Stimulated activated CD8-positive, alpha-beta memory T cell treated with anti-CD3 and anti-CD28 coated beads, Interleukin-2, amount 100 ng/mL, for 48 hours (primary cell): ENCODE data around the gene PEX14.

Experiments
- DNase-seq, 2 donors: peaks; one replicate each; pipeline ENCODE4 v3.0.0-alpha.2; 2020; ENCODE audit warnings: low read depth in 2 of 2

The PEX14 gene

DNA sequence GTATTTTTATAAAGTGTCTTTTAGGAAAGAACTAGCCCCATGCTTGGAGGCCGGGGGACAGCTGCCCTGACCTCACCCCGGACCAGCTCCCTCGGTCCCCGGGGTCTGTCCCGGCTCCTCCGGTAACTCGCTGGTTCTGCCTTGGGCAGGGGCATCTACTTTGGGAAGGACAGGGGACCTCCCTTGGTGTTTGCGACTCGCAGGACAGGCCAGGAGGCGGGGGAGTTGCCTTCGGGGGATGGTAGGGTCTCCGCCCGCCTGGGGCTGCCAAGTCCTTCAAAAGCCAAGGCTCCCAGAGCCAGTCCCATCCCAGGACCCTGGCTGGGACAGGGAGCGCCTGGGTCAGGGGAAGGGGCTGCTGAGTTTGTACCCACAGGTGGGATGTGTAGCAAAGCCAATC is 157.9 kb downstream of the PEX14 start:
- DNase-seq, result no peak

DNA sequence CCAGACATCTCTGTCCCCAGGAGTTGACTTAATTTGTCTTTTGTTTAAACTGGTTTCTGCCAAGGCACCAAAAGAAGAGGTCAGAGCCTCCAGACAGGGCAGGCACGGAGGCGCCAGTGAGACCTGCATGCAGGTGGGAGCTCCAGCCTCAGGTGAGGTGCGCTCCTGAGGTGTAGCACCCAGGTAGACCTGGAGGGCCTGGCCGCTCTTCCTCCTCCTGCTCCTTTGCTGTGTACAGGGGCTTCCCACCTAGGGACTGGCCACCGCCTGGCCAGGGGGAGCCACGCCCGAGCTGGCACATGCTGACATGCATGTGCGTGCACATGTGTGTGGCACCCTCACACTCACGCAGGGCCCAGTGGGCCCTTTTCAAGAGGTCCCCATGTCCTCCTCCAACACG is 158.7 kb downstream of the PEX14 start:
- DNase-seq, result no peak

DNA sequence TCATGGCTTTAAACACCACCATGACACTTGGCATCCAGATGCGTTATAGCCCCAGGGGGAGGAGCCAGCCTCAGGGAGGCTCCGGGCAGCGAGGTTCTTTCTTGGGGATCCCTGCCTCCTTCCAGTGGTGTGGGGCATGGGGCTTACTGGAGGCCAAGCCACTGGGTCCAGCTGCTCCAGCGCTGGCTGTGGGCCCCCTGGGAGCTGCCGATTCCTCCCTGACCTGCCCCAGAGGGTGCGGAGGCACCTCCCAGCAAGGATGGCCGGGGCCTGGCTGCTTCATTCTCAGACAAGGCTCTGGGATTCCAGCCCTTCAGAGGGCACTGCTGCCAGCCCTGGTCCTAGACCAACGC is 159.3 kb downstream of the PEX14 start:
- DNase-seq, result no peak

DNA sequence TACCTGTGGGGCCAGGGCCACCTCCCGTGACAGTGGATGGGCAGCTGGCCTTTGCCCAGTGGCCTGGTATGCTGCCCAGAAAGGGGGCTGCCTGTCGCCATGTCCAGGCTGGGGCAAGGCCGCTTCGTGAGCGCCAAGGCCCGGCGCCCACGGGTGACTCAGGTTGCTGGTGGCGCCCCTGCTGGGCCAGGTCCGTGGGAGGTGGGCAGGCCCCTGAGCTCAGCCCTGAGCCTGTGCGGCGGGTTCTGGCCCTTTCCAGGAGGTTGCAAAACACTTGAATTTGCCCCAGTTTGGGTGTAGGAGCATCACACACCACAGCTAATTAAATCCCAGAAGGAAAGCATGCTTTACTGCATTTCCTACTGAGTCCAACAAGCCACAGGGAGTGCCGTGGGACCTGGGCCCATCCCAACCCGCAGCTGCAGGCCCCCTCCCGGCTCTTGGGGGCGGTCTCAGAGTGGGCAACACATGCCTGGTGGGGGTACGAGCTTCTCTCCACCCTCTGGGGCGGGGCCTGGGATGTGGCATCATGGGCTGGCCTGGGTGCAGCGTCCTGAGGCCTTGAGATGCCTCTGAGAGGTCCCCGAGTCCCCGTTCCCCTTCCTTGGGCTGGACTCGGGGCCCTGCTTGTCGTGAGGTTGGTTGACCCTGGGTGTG is 159.8 kb downstream of the PEX14 start:
- DNase-seq, result no peak

DNA sequence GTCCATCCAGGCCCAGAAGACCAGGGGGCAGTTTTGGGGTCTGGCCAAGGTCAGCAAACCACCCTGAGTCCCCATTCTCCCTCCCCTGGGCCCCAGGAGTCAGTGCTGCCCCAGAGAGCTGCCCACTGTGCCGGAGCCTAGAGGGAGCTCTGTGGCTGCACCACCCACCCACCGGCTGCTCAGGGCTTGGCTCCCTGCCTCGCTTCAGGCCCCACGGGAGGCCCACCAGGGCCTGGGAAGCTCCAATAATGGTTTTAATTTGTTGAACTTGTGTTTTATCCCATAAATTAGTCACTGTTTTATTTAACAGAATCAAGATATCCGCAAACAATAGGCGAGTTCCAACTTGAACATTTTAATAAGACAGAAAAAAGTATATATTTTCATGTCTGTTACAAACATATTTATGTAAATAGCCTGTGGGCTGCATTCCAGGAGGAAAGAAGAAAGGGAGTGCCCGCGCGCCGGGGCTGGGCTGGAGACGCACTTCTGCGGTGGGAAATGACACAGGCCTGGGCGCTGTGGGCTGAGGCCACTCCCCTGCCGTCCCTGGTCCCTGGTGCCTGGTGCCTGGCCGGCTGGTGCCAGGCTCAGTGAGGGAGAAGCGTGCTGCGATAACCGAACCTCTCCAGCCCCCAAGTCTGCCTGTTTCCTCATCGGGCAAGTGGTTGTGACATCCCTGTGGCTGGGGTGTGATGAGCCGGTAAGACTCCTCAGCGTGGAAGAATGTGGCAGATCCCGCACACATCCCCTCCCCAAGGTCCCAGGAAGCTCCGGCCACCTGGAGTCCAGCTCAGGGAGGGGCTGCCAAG is 160.5 kb downstream of the PEX14 start:
- no peak for DNase-seq

DNA sequence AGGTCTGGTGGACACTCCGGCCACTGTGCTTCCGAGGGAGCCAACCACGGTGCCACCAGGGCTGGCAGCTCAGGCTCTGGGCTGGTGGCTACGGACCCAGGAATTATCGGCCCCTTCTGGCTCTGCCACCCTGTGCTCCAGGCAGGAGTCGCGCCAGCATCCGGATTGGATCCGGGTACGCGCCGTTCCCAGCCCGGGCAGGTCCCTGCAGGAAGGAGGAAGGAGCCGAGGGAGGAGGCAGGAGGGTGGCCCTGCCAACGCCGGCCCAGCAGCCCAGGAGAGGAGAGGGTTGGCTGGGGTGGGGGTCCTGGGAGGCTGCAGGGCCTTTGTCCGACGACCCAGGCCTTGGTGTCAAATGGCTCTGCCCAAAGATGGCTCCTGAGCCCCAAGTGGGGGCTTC is 161.2 kb downstream of the PEX14 start:
- DNase-seq, result no peak

DNA sequence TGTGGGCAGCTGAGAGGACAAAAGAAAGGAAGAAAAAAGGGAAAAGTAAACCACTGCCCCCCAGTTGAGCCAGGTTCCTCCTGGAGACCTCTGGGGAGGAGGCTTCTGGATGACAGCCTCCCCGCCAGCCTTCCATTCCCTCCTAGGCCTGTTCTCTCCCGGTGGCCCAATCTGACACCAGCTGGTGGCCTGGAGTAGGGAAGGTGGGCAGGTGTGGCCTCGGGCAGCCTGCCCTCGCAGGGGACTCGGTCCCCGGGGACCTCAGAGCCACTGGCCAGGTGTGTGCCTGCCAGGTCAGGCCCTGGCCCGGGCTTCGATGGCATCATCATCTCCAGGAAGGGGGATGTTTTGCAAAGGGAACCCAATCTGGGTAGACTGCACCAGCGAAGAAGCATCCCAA is 162.7 kb downstream of the PEX14 start:
- no peak for DNase-seq

DNA sequence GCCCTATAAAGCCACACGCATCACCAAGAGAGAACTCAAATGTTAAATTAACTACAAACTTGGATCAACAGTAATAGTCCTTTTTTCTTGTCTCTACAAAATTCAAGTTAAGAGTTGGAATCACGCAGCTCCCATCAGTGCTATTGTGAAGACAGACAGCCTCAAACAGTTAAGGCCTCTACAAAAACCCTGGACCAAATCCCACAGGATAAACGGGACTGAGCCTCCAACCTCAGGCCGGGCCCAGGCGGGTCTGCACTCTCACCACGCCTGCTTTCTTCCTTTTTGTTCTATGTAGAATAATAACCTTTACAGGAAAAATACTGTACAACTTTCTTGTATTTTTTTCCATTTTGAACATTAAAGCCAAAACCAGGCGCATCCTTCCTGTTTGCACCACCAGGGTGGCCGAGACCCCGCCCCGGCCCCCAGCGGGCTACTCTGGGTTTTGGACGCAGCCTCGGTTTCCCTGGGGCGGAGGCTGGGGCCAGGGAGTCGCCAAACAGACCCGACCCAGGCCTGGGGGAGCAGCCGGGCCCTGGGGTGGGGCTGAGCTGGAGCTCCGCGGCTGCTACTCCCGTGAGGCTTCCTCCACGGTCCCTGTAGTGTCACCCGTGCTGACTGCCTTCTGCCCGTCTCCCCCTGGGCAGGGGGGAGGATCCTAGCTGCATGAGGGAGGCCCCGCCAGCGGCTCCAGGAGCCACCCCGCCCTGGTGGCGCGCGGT is 163.2 kb downstream of the PEX14 start:
- DNase-seq, result no peak

DNA sequence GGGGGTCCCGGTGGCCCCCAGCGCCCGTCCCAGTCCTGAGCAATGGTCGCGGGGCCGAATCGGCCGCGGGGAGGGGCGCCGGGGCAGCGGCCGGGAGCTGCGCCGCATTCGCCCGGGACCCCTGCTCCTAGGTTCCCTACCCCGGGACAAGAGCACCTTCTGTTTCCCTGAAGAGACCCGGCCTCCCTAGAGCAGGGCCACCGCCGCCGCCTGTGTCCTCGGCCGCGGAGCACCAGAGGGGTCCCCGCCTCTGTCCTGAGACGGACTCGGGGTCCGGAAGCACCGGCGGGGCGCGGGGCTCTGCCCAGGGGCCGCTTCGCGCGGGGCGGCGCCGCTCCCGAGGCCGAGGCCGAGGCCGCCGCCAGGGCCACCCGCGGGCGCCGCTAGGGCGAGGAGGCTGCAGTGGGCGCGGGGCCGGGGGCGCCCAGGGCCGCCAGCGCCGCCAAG is 163.8 kb downstream of the PEX14 start:
- no peak for DNase-seq

DNA sequence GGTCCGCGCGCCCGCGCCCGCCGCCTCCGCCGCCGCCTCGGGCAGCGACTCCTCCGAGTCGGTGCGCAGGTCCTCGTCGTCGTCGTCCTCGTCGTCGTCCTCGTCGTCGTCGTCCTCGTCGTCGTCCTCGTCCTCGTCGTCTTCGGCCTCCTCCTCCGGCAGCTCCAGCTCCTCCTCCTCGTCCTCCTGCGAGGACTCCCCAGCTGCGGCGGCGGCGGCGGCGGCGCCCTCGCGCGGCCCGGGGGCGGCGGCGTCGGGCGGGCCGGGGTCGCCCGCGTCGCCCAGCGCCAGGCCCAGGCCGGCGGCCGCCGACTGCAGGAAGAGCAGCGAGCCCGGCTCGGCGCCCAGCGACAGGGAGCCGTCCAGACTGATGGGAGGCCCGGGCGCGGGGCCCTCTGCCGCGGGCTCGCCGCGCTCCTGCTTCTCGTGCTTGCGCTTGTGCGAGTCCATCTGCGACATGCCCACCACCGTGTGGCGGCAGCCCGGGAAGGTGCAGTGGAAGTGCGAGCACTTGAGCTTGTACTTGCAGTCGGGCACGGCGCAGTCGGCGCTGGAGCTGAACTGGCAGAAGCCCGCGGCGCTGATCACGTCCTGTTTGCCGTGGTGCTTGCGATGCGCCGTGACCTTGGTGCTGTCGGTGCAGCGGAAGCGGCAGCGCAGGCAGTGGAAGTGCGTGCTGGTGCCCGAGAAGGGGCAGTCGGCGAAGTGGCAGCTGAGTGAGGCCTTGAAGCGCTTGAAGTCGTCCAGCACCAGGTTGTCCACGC is 164.4 kb downstream of the PEX14 start:
- DNase-seq, result no peak

DNA sequence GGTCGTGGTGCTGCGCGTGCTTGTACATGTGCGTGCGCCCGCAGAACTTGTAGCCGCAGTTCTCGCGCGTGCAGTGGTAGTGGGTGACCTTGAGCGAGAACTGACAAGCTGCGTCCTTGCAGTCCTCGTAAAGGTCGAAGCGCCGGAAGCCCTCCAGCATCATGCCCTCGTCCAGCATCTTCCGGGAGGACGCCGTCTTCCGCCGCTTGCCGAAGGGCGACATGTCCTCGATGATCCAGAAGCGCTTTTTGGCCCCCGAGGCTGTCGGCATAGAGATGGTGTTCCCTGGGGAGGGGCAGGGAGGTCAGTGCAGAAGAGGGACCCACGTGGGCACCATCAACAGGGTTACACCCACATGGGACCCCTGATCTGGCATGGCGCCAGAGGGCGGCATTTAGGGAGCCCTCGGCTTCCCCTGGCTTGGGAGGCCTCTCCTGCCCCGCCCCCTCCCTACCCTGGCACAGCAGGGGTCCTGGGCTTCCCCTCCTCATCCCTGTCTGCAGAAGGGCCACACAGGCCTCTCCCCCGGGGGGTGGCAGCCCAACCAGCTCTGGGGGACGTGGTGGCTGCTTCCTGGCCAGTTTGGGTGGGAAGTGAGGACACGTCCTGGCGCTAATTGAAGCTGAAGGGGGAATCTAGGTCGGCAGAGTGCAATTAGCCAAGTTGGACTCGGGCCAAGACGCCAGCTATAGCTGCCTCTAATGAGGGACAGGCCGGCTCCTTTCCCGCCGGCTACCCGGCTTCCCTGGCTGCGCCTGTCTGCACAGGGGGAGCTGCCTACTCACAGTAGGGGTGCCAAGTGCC is 165.2 kb downstream of the PEX14 start:
- no peak for DNase-seq

DNA sequence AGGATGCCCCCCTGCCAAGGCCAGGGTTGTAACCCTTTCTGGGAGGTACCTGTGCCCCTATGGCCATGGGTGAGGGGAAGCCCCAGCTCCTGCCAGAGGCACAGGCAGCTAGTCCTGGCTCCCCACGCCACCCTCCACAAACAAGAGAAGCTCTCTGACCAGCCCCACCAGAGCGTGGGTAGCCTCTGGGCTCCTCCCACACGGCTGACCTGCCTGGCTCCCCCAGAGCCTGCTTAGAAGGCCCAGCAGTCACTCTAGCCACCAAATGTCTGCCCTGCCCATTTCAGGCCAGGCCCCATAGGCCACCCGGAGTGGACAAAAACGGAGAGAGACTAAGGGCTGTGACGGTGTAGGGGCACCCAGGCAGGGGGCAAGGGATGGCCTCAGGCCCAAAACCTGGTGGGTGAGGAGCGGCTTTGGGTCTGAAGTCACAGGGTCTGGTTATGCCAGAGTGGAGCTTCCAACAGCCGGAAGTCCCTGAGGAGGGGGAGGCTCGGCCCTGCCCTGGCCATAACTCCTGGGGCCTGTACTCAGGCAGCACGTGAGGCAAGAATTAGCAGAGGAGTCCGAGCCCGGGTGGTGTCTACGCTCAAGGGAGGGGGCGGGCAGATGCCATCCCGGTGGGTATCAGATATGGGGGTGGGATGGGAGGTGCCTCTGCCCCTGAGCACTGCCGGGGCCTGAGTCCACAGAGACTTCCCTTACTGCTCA is 166.2 kb downstream of the PEX14 start:
- no peak for DNase-seq

DNA sequence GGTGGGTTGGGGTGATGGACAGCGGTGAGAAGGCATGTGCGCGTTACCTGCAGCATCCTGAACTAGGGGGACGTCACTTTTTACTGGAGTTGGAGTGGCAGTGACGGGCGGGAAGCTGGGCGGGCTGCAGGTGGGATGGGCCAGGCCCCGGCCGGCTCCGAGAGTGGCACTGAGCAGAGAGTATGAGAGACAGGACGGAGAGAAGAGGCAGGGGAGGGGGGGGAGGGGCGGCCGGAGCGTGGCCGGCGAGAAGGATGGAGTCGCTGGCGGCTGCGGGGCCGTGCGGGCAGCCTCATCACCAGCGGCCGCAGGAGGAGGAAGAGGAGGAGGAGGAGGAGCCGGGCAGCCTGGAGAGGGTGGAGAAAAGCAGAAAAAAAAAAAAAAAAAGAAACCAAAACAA is 167.2 kb downstream of the PEX14 start:
- DNase-seq, result no peak

DNA sequence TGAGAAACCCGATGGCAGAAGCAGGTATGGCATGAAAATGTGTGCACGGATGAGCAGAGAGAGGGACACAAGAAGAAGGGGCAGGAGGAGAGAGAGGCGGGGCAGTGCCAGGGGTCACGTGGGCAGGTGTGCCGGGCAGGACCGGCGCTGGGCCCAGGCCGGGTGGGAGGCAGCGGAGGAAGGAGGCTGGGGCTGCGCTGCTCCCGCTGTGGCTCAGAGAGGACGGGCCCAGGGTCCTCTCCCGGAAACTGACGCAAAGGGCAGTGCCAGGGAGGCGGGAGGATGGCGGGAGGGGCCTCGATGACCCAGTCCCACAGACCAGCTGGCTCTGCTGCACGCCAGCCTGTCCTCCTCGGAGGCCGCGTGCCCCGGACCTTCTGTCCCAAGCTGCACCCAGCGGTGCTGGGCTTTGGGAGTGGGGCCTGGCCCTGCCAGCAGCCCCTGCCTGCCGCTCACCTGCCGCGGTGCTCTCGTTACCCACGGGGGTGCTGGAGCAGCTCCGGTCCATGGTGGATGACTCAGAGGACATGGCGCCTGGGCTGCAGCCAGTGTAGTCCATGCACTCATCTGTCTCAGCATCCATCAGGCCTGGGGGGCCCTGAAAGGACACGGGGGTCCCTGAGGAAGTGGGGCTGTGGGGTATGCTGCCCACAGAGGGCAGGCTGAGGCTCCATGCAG is 167.8 kb downstream of the PEX14 start:
- no peak for DNase-seq

DNA sequence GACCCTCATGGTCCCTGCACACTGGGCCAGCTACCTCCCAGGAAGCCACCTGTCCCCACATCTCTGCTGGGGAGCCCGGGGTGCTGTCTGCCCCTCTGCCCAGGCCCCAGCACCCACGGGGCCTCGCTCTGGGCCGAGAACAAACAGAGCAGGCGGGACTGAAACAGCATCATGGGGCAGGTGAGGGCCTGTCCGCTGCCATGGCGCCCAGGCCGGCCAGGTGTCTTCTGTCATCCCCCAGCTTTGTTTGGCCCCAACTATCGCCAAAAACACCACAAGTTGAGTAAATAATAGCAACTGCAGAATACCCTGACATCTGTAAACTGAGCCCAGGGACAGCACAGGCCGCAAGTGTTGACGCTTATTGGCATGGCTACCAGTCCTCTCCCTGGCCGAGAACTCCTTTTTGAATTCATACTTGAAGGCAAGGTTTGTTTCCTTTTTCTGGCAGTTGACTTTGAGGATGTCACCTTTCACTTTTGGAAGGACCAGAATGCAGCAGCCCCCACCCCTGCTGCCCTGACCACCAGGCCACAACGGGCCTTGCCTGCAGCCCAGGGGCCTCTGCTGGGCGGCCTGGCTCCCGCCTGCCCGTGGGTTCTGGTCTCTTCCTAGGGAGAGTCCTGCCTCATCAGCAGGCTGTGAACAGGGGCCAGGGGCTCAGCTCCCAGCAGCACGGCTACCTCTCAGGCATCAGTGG is 169.0 kb downstream of the PEX14 start:
- no peak for DNase-seq

DNA sequence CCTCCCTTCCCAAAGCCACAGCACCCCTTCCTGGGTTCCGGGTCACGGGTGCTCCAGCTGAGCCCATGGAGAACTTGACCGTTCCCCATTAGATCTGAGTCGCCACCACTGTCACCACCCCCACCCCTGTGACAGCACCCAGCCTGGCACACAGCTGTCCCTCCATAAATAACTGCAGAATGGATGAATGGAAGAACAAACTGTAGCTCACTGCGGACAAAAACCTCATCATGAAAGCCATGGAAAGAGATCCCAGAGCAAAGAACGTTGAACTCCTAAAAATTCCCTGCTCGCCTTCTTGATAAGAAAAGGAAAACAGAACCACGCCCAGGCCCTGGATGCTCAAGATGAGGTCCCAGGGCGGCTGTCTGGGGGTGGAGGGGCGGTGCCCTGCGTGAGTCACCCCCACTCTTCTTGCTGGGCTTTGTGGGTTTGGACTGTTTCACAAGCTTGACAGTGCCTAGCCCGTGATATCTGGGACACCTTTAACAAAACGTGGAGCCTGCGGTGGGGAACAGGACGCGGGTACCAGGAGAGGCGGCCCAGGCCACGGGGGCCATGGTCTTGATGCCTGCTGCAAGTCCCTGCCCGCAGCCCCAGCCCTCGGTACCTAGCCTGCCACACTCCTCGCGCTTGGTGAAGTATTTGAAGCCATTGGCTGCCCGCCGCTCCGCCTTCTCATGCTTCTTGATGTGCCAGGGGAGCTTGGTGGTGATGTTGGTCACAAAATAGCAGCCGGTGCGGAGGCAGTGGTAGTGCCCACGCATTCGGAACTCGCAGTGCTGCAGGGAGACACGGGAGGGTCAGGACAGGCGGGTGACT is 169.8 kb downstream of the PEX14 start:
- DNase-seq, result peak; percentile 9 to 18

DNA sequence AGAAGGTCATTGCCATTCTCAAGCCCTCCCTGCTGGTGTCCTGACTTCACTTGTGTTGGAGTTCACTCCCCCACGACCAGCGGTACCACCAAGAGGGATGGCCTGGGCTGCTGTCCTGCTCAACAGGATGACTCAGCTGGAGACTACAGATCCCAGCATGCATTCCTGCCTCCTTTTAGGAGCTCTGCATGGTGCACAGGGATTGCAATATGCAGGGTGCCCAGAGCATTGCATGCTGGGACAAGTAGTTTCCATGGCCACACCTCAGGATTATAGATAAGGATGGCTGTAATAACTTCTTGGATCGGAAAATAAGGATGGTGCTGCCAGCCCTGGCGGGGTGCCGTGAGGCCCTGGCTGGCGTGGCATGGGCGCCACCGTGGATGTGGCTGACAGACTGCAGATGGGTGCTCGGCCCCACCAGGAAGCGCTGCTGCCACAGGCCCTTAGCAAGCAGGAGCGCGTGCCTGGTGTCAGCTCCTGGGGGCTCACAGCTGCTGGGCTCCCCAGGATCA is 171.7 kb downstream of the PEX14 start:
- DNase-seq, result no peak

DNA sequence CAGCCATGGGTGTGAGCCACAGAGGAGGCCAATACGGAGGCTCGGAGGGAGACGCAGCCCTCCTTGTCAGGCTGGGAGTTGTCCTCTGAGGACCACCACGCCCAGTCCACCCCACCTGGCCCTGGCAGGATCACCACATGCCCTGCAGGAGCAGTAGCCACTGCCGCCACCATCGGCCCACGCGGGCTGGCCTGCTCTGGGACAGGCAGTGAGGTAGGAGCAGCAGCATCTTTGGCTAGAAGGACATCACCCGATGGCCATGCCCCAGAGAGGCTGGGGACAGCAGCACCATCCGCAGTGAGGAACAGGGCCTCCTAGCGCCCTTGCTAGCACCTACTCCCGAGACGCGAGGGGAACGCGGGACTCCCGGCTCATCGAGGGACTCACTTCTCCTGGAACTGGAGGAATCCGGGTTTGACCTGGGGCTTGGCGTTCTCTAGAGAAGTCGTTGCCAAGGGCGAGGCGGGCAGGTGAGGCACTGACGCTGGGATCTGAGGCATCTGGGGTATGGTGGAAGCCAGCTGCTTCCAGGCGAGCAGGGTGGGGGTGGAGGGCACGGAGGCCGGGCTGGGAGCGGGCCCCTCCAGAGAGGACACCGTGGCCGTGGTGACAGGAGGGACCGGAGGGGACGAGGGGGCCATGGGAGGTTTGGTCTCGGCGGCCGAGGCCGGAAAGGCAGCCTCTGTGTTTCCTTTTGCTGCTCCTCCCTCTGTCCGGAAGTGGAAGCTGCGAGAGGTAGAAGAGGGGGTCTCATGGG is 172.8 kb downstream of the PEX14 start:
- no peak for DNase-seq
